Measurements from ENCODE around the gene NUP98.

DNA sequence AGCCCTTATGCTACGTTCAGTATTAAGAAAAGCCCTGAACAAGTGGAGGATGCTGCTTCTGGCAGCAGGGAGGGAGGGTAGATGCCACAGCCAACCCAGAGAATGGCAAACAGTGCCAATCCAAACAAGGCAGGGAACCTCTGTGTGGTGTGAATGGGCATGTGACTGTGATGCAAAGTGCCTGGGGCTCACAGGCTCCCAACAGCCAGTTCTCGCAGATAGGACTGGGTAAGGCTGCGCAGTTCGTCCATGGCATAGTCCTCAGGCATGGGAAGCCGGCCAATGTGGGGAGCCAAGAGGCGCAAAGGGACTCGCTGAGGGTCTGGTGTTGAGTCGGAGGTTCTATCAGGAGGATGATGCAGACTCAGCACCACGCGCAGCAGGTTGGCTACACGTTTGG, 121.4 kb downstream of the NUP98 start:
- TF ChIP-seq, protein P1, sequence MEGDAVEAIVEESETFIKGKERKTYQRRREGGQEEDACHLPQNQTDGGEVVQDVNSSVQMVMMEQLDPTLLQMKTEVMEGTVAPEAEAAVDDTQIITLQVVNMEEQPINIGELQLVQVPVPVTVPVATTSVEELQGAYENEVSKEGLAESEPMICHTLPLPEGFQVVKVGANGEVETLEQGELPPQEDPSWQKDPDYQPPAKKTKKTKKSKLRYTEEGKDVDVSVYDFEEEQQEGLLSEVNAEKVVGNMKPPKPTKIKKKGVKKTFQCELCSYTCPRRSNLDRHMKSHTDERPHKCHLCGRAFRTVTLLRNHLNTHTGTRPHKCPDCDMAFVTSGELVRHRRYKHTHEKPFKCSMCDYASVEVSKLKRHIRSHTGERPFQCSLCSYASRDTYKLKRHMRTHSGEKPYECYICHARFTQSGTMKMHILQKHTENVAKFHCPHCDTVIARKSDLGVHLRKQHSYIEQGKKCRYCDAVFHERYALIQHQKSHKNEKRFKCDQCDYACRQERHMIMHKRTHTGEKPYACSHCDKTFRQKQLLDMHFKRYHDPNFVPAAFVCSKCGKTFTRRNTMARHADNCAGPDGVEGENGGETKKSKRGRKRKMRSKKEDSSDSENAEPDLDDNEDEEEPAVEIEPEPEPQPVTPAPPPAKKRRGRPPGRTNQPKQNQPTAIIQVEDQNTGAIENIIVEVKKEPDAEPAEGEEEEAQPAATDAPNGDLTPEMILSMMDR (IDR thresholded peaks at IDR 0.05): no peak
- TF ChIP-seq EZH2 (IDR thresholded peaks at IDR 0.05): no peak
- no peak for TF ChIP-seq EZH2phosphoT487 (IDR thresholded peaks at IDR 0.05)
